K562 (cell line): Measurements from ENCODE around the gene MACROD2. TPM values are rescaled to one million over a fixed set of nuclear protein-coding genes. Genes with fewer than 3 reads are reported as not detected.

Experiments
- ATAC-seq: fragments of 200-7000 bp; cut with Tn5 transposase; 3 replicates; pipeline ENCODE4 v1.9.1; 2020; ENCODE audit warnings: moderate library complexity
- BruUV-seq: library from RNA; stranded (reverse); fragments of 400-500 nt; replicated peaks from 2 replicates; lab custom pipeline; 2021; lab: Mats Ljungman, UMichigan
- CTCF ChIA-PET: fragments of 300-600 bp; formaldehyde crosslinking; extraction: SDS; loops from one replicate; lab custom pipeline; 2021; ENCODE audit warnings: low intra/inter-chr PET ratio; lab: Yijun Ruan, JAX
- POLR2A ChIA-PET: fragments of 300-600, 350-650 bp; sonication (Branson Sonifier 250); formaldehyde crosslinking; extraction: SDS; loops from one replicate; lab custom pipeline; 2021; ENCODE audit warnings: antibody characterized with exemption, inconsistent platforms; lab: Yijun Ruan, JAX
- DNase-seq, 4 experiments: peaks; one replicate each; pipeline versions ENCODE4 v3.0.0 to v3.0.0-alpha.2; 2011 to 2018; ENCODE audit warnings: low spot score in 3 of 4, mixed read lengths in 3 of 4; ENCODE audit errors: extremely low read depth in 1 of 4
- FAIRE-seq: peaks from 2 replicates; lab custom pipeline; 2011; peaks lifted over from hg19 to GRCh38; lab: Jason Lieb, UNC
- H2AFZ ChIP-seq: 2 replicates; pipeline ENCODE4 v1.6.0; 2011; ENCODE audit warnings: low read depth, low read length, control low read depth, inconsistent platforms
- H3K27ac ChIP-seq: fragments of 200-600 bp; 3 replicates; pipeline ENCODE4 v1.8.0; 2011; ENCODE audit warnings: low read depth, mild to moderate bottlenecking, control low read depth, inconsistent platforms, low read length, moderate library complexity, mixed read lengths; ENCODE audit errors: extremely low read depth
- H3K27me3 ChIP-seq, 2 experiments: fragments of 300-600 bp in 1 of 2; 2 replicates in 1 of 2; 3 replicates in 1 of 2; pipeline versions ENCODE4 v1.6.0 to v1.8.0; 2011; ENCODE audit warnings: inconsistent platforms in 2 of 2, low read length in 2 of 2, mild to moderate bottlenecking in 1 of 2, mixed read lengths in 1 of 2, moderate library complexity in 1 of 2; ENCODE audit not compliant: control insufficient read depth in 2 of 2, insufficient read depth in 2 of 2
- H3K36me3 ChIP-seq: fragments of 300-600 bp; 3 replicates; pipeline ENCODE4 v1.8.0; 2011; ENCODE audit warnings: mild to moderate bottlenecking, low read length, inconsistent platforms; ENCODE audit not compliant: control insufficient read depth, insufficient read depth
- H3K4me1 ChIP-seq, 2 experiments: fragments of 200-600 bp in 1 of 2; replicated peaks in 1 of 2; 2 replicates in 1 of 2; 3 replicates in 1 of 2; pipeline versions ENCODE4 v1.5.1 to v1.8.0; 2011; ENCODE audit warnings: inconsistent platforms in 2 of 2, low read length in 2 of 2, mild to moderate bottlenecking in 1 of 2, mixed read lengths in 1 of 2, moderate library complexity in 1 of 2; ENCODE audit not compliant: control insufficient read depth in 2 of 2, insufficient read depth in 2 of 2
- H3K4me2 ChIP-seq: 2 replicates; pipeline ENCODE4 v1.6.1; 2011; ENCODE audit warnings: low read length, control low read depth, inconsistent platforms, mixed read lengths; ENCODE audit not compliant: insufficient read depth
- H3K4me3 ChIP-seq: fragments of 200-600 bp; sonication (generic), shearing (Covaris generic); 2 replicates; pipeline ENCODE4 v1.5.1; 2016; ENCODE audit warnings: control low read depth, inconsistent platforms
- H3K79me2 ChIP-seq: fragments of 200-600 bp; 3 replicates; pipeline ENCODE4 v1.8.0; 2011; ENCODE audit warnings: low read length, inconsistent platforms; ENCODE audit not compliant: control insufficient read depth, insufficient read depth
- H3K9ac ChIP-seq, 2 experiments: 2 replicates each; pipeline versions ENCODE4 v1.6.0 to v1.6.1; 2011; ENCODE audit warnings: low read depth in 2 of 2, low read length in 2 of 2, control low read depth in 1 of 2, inconsistent platforms in 1 of 2, mild to moderate bottlenecking in 1 of 2, mixed read lengths in 1 of 2; ENCODE audit not compliant: insufficient read depth in 1 of 2
- H3K9me1 ChIP-seq: one replicate; pipeline ENCODE4 v1.6.0; 2011; ENCODE audit warnings: inconsistent platforms, mild to moderate bottlenecking, low read length, moderate library complexity; ENCODE audit not compliant: control insufficient read depth, insufficient read depth
- H3K9me3 ChIP-seq: replicated peaks from 2 replicates; pipeline ENCODE4 v1.5.1; 2011; ENCODE audit warnings: low read depth, low read length, inconsistent platforms; ENCODE audit not compliant: control insufficient read depth, insufficient read depth
- H4K20me1 ChIP-seq: replicated peaks from 2 replicates; pipeline ENCODE4 v1.6.1; 2011; ENCODE audit warnings: low read length, inconsistent platforms, mixed read lengths; ENCODE audit not compliant: control insufficient read depth, insufficient read depth
- ARID3A ChIP-seq: IDR thresholded peaks from 2 replicates; pipeline ENCODE4 v1.6.1; 2012; ENCODE audit warnings: low read depth, low read length, improper control_type of control experiment, borderline replicate concordance
- GATAD2A ChIP-seq: fragments of 450-650 bp; IDR thresholded peaks from 2 replicates; pipeline ENCODE4 v1.6.1; 2017
- GTF2B ChIP-seq: IDR thresholded peaks from 2 replicates; pipeline ENCODE4 v1.6.1; 2011; ENCODE audit not compliant: insufficient read length; ENCODE audit errors: extremely low read depth
- HIVEP1 ChIP-seq: fragments of 250-450 bp; sonication (Bioruptor Pico); IDR thresholded peaks from 2 replicates; pipeline ENCODE4 v1.4.0; 2020; ENCODE audit warnings: mild to moderate bottlenecking
- ILK ChIP-seq: fragments of 450-650 bp; IDR thresholded peaks from 2 replicates; pipeline ENCODE4 v1.6.1; 2016; ENCODE audit warnings: missing genetic modification characterization, low read depth, mild to moderate bottlenecking, missing compliant biosample characterization, moderate library complexity, borderline replicate concordance
- LARP7 ChIP-seq: fragments of 450-650 bp; IDR thresholded peaks from 2 replicates; pipeline ENCODE4 v1.6.1; 2016
- MEF2A ChIP-seq: IDR thresholded peaks from 2 replicates; pipeline ENCODE4 v1.6.1; 2011; ENCODE audit warnings: low read depth, mild to moderate bottlenecking, low read length, moderate library complexity; ENCODE audit not compliant: control insufficient read depth
- NFIC ChIP-seq: fragments of 450-650 bp; IDR thresholded peaks from 2 replicates; pipeline ENCODE4 v1.6.1; 2017; ENCODE audit warnings: mild to moderate bottlenecking, inconsistent platforms
- NFXL1 ChIP-seq: fragments of 450-650 bp; formaldehyde crosslinking; IDR thresholded peaks from 2 replicates; pipeline ENCODE4 v1.4.0; 2021; ENCODE audit warnings: mild to moderate bottlenecking
- PATZ1 ChIP-seq: fragments of 250-450 bp; sonication (Bioruptor Pico); IDR thresholded peaks from 2 replicates; pipeline ENCODE4 v1.5.0; 2020; ENCODE audit warnings: mild to moderate bottlenecking, borderline replicate concordance
- SRSF1 ChIP-seq: fragments of 200-400 bp; formaldehyde crosslinking; IDR thresholded peaks from 2 replicates; pipeline ENCODE4 v1.6.1; 2017; ENCODE audit warnings: mild to moderate bottlenecking, low read depth, low read length, moderate library complexity
- ZBTB12 ChIP-seq: fragments of 250-450 bp; sonication (Bioruptor Pico); IDR thresholded peaks from 2 replicates; pipeline ENCODE4 v1.4.0; 2020
- ZNF75A ChIP-seq: fragments of 450-650 bp; formaldehyde crosslinking; IDR thresholded peaks from 2 replicates; pipeline ENCODE4 v1.4.0; 2020; ENCODE audit warnings: mild to moderate bottlenecking
- WGBS: fragments of 100-300 bp; shearing (Covaris generic); methylation state at CpG from one replicate; pipeline ENCODE4 v1.1.6; 2016; ENCODE audit warnings: low coverage, mixed read lengths; ENCODE audit not compliant: insufficient coverage; ENCODE audit errors: missing lambda C conversion rate; 5-methylcytosine and 5-hydroxymethylcytosine counted together
- in situ Hi-C: fragments of 300-500 bp; cut with MboI; formaldehyde crosslinking; loops from 4 replicates; pipeline ENCODE4 v1.15.0; 2018; ENCODE audit warnings: inconsistent platforms, mixed read lengths
- intact Hi-C: fragments of 100-400 bp; cut with micrococcal nuclease; formaldehyde crosslinking; loops from 2 replicates; pipeline ENCODE4 v1.14.2; 2022
- polyA plus RNA-seq, 8 experiments: library from polyadenylated mRNA; depleted of rRNA in 4 of 8; stranded (reverse) in 5 of 8; unstranded in 3 of 8; fragments of >200 nt; fragmentation: Nextera tagmentation in 2 of 8; fragmentation: Illumina TruSeq in 1 of 8; extraction: Ambion mirVana in 2 of 8; extraction: Trizol in 1 of 8; gene quantifications; 2 replicates each; pipeline versions ENCODE4 v1.2.1 to v1.2.3, GENCODE V29; 2011 to 2014; ENCODE audit warnings: inconsistent platforms in 1 of 8, missing spikeins in 1 of 8
- total RNA-seq, 7 experiments: library from RNA; depleted of rRNA in 6 of 7; stranded (reverse); fragments of >200 nt in 6 of 7; fragmentation: Illumina TruSeq in 2 of 7; extraction: Trizol in 2 of 7; gene quantifications; 2 replicates each; pipeline versions ENCODE4 v1.2.1 to v1.2.3, GENCODE V29; 2011 to 2021; ENCODE audit warnings: low replicate concordance in 1 of 7

MACROD2 gene
- total and polyA plus RNA-seq, 9 of the 15 experiments (the other 6 are each of a cell fraction or from before 2014, with no cell fraction given) = not detected

GRCh38 chr20:14386726-14387125 is 391.4 kb downstream of the MACROD2 start:
- no peak for ATAC-seq
- CTCF ChIA-PET = no interaction called here

GRCh38 chr20:14401479-14402138 is 406.3 kb downstream of the MACROD2 start:
- Histone ChIP-seq H3K4me3 (no peak overlapping the region), H3K79me2 (no peaks in the 10 kb centered on the region), H4K20me1 (no peaks in the 10 kb centered on the region), H3K4me2 (no peak overlapping the region), H3K27ac (no peak overlapping the region), H3K9me3 (no peaks in the 10 kb centered on the region), H3K36me3 (no peaks in the 10 kb centered on the region), H3K9me1 (no peaks in the 10 kb centered on the region), H3K9ac (no peak overlapping the region), H3K4me1 (no peaks in the 10 kb centered on the region), H3K27me3 (no peaks in the 10 kb centered on the region), H2AFZ (no peak overlapping the region)
- ChIA-PET CTCF (no interaction called here), POLR2A (no interaction called here)
- intact Hi-C loops = no loop called here
- DNase-seq (no peak), FAIRE-seq (no peak), ATAC-seq (no peak)
- no TSS peak for BruUV-seq
- in situ Hi-C loops = no loop called here
- TF ChIP-seq PATZ1 (CRISPR knock-in tag) (no peak), LARP7 (no peak), ARID3A (no peak), NFXL1 (CRISPR knock-in tag) (no peak), ZBTB12 (CRISPR knock-in tag) (no peak), ZNF75A (CRISPR knock-in tag) (no peak)

More at GRCh38 chr20:14386726-14387125, 391.4 kb downstream of the MACROD2 start:
- Histone ChIP-seq H3K4me1 (no peaks in the 10 kb centered on the region), H3K4me3 (no peak overlapping the region), H3K79me2 (no peaks in the 10 kb centered on the region), H3K9me3 (no peaks in the 10 kb centered on the region), H3K36me3 (no peaks in the 10 kb centered on the region), H2AFZ (no peak overlapping the region), H3K27me3 (no peaks in the 10 kb centered on the region), H3K4me2 (no peak overlapping the region), H3K27ac (no peak overlapping the region), H3K9ac (no peak overlapping the region), H3K9me1 (no peaks in the 10 kb centered on the region), H4K20me1 (no peaks in the 10 kb centered on the region)
- 0% methylated on average over 4 of the region's 4 CpGs for WGBS
- FAIRE-seq (no peak), DNase-seq (no peak)
- no TSS peak for BruUV-seq
- POLR2A ChIA-PET = no interaction called here
- in situ Hi-C loops (no loop called here), intact Hi-C loops (no loop called here)
- TF ChIP-seq ILK (no peak), HIVEP1 (no peak), SRSF1 (no peak), GTF2B (no peak), MEF2A (no peak), GATAD2A (no peak), NFXL1 (CRISPR knock-in tag) (no peak), NFIC (no peak)
